ENCODE results near the gene CEP164.

Gene CEP164

DNA sequence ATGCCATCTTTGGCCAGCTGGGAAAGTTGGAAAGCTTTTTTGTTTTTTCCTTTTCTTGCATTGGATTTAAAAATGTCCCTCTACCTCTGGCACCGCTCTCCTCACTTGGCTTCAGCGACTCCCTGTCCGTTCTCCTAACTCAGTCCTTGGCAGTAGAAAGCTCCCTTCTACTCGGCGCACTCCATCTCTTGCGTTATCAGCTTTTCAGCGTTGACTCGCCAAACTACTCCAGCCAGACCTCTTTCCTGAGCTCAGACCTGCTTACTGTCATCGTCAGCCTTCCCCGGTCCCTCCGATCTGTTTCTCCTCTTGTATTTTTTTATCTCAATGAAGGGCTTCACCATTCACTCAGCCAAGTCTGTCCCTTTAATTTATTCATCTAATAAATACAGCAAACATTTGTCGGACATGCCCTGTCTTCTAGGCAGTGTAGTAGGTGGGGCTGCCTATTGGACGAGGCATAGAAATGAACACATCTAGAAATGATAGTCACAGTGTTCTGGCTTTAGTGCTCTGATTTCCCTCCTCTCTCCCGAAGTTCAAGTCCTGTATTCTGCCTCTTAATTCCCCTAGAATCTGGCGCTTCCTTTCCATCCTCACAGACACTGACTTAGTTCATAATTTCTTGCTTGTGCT is 839 bp downstream of the CEP164 start:
- peak overlapping the region; percentile 68 to 83 for H3K18ac ChIP-seq (ENCODE audit: low read depth in 1 of 2, low read length in 2 of 2)
- 13% methylated on average over 15 of the region's 15 CpGs for WGBS
- peak overlapping the region; percentile 96 for H3K9ac ChIP-seq (ENCODE audit: low read length)
- peak overlapping the region; percentile 80 for H2AFZ ChIP-seq (ENCODE audit: low read depth, low read length)
- peak; percentile 75 for DNase-seq
- peaks cover 4% of the 10 kb centered on the region for H3K4me1 ChIP-seq (ENCODE audit: control insufficient read depth, insufficient read depth, low read depth, low read length)
- no peak overlapping the region for H4K8ac ChIP-seq (ENCODE audit: low read length)
- H2BK120ac ChIP-seq (ENCODE audit: low read depth, low read length), result no peak overlapping the region
- H4K91ac ChIP-seq (ENCODE audit: low read length), result no peak overlapping the region
- no peak overlapping the region for H2AK5ac ChIP-seq (ENCODE audit: low read length, severe bottlenecking)
- H3K36me3 ChIP-seq (ENCODE audit: control insufficient read depth in 1 of 2, insufficient read depth in 2 of 2, low read depth in 1 of 2, low read length in 2 of 2), result no peaks in the 10 kb centered on the region
- H3K14ac ChIP-seq (ENCODE audit: low read length in 2 of 2), result no peak overlapping the region
- H3K23ac ChIP-seq (ENCODE audit: low read length in 2 of 2), result no peak overlapping the region
- peaks cover 18% of the 10 kb centered on the region for H3K79me1 ChIP-seq (replicated peaks; ENCODE audit: low read length, poor library complexity, severe bottlenecking)
- H2BK15ac ChIP-seq (ENCODE audit: low read depth, poor library complexity, severe bottlenecking), result no peak overlapping the region
- H2BK5ac ChIP-seq (ENCODE audit: low read depth, low read length, poor library complexity, severe bottlenecking), result no peak overlapping the region
- H3K4ac ChIP-seq (ENCODE audit: low read depth in 1 of 2, low read length in 2 of 2), result peak overlapping the region in 1 of 2 experiments; percentile 78
- peak overlapping the region; percentile 85 to 86 for H3K4me3 ChIP-seq (ENCODE audit: insufficient read depth in 1 of 2, low read depth in 1 of 2, low read length in 2 of 2)
- H3K9me3 ChIP-seq (ENCODE audit: control insufficient read depth, low read length), result no peaks in the 10 kb centered on the region
- H3K4me2 ChIP-seq (ENCODE audit: low read length, poor library complexity, severe bottlenecking), result peak overlapping the region; percentile 84
- H3K27me3 ChIP-seq (ENCODE audit: control insufficient read depth in 1 of 2, insufficient read depth in 1 of 2, low read length in 2 of 2), result no peaks in the 10 kb centered on the region
- H3K27ac ChIP-seq (ENCODE audit: low read length, poor library complexity, severe bottlenecking), result peak overlapping the region; percentile 78
- H2BK12ac ChIP-seq (ENCODE audit: low read length in 2 of 2), result no peak overlapping the region

DNA sequence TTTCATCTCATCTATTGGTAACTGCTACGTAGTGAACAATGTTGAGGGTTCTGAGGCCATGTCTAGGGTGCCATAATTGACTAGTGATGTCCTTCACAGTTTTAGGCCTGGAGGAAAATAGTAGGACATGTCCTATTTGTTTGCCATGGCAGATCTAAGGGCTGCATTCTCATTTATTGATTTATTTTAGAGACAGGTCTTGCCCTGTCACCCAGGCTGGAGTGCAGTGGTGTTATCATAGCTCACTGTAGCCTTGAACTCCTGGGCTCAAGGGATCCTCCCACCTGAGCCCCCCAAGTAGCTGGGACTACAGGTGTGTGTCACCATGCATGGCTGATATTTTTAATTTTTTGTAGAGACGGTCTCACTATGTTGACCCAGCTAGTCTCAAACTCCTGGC is 5.2 kb downstream of the CEP164 start:
- H3K4ac ChIP-seq (ENCODE audit: low read depth in 1 of 2, low read length in 2 of 2), result no peak overlapping the region
- H3K27me3 ChIP-seq (ENCODE audit: control insufficient read depth in 1 of 2, insufficient read depth in 1 of 2, low read length in 2 of 2), result no peaks in the 10 kb centered on the region
- no peak overlapping the region for H3K23ac ChIP-seq (ENCODE audit: low read length in 2 of 2)
- peaks cover 22 to 37% of the 10 kb centered on the region in 2 experiments for H3K36me3 ChIP-seq (ENCODE audit: control insufficient read depth in 1 of 2, insufficient read depth in 2 of 2, low read depth in 1 of 2, low read length in 2 of 2)
- H2BK12ac ChIP-seq (ENCODE audit: low read length in 2 of 2), result no peak overlapping the region
- no peak for DNase-seq
- no peak overlapping the region for H3K4me2 ChIP-seq (ENCODE audit: low read length, poor library complexity, severe bottlenecking)
- peaks cover 34% of the 10 kb centered on the region for H3K79me1 ChIP-seq (replicated peaks; ENCODE audit: low read length, poor library complexity, severe bottlenecking)
- H2BK120ac ChIP-seq (ENCODE audit: low read depth, low read length), result no peak overlapping the region
- no peak overlapping the region for H3K18ac ChIP-seq (ENCODE audit: low read depth in 1 of 2, low read length in 2 of 2)
- H4K8ac ChIP-seq (ENCODE audit: low read length), result no peak overlapping the region
- 79% methylated on average over 2 of the region's 2 CpGs for WGBS
- H3K14ac ChIP-seq (ENCODE audit: low read length in 2 of 2), result no peak overlapping the region
- peaks cover 4% of the 10 kb centered on the region for H3K4me1 ChIP-seq (ENCODE audit: control insufficient read depth, insufficient read depth, low read depth, low read length)
- H4K91ac ChIP-seq (ENCODE audit: low read length), result no peak overlapping the region
- no peak overlapping the region for H3K4me3 ChIP-seq (ENCODE audit: insufficient read depth in 1 of 2, low read depth in 1 of 2, low read length in 2 of 2)
- H2BK5ac ChIP-seq (ENCODE audit: low read depth, low read length, poor library complexity, severe bottlenecking), result no peak overlapping the region
- H2BK15ac ChIP-seq (ENCODE audit: low read depth, poor library complexity, severe bottlenecking), result no peak overlapping the region
- H3K27ac ChIP-seq (ENCODE audit: low read length, poor library complexity, severe bottlenecking), result no peak overlapping the region
- no peak overlapping the region for H2AK5ac ChIP-seq (ENCODE audit: low read length, severe bottlenecking)
- no peaks in the 10 kb centered on the region for H3K9me3 ChIP-seq (ENCODE audit: control insufficient read depth, low read length)
- H3K9ac ChIP-seq (ENCODE audit: low read length), result no peak overlapping the region
- no peak overlapping the region for H2AFZ ChIP-seq (ENCODE audit: low read depth, low read length)

GRCh38 chr11:117333917-117334316 is 6.3 kb downstream of the CEP164 start:
- H3K18ac ChIP-seq (ENCODE audit: low read depth in 1 of 2, low read length in 2 of 2), result no peak overlapping the region
- no peak for DNase-seq
- H3K9ac ChIP-seq (ENCODE audit: low read length), result no peak overlapping the region
- 95% methylated on average over 8 of the region's 9 CpGs for WGBS
- H2AFZ ChIP-seq (ENCODE audit: low read depth, low read length), result no peak overlapping the region
- no peak overlapping the region for H3K27ac ChIP-seq (ENCODE audit: low read length, poor library complexity, severe bottlenecking)
- H2BK120ac ChIP-seq (ENCODE audit: low read depth, low read length), result no peak overlapping the region
- peaks cover 26 to 47% of the 10 kb centered on the region in 2 experiments for H3K36me3 ChIP-seq (ENCODE audit: control insufficient read depth in 1 of 2, insufficient read depth in 2 of 2, low read depth in 1 of 2, low read length in 2 of 2)
- no peaks in the 10 kb centered on the region for H3K27me3 ChIP-seq (ENCODE audit: control insufficient read depth in 1 of 2, insufficient read depth in 1 of 2, low read length in 2 of 2)
- no peak overlapping the region for H2AK5ac ChIP-seq (ENCODE audit: low read length, severe bottlenecking)
- H3K4me1 ChIP-seq (ENCODE audit: control insufficient read depth, insufficient read depth, low read depth, low read length), result peaks cover 4% of the 10 kb centered on the region
- H3K4ac ChIP-seq (ENCODE audit: low read depth in 1 of 2, low read length in 2 of 2), result no peak overlapping the region
- H2BK15ac ChIP-seq (ENCODE audit: low read depth, poor library complexity, severe bottlenecking), result no peak overlapping the region
- H2BK5ac ChIP-seq (ENCODE audit: low read depth, low read length, poor library complexity, severe bottlenecking), result no peak overlapping the region
- peaks cover 38% of the 10 kb centered on the region for H3K79me1 ChIP-seq (replicated peaks; ENCODE audit: low read length, poor library complexity, severe bottlenecking)
- no peak overlapping the region for H3K23ac ChIP-seq (ENCODE audit: low read length in 2 of 2)
- no peak overlapping the region for H4K8ac ChIP-seq (ENCODE audit: low read length)
- no peaks in the 10 kb centered on the region for H3K9me3 ChIP-seq (ENCODE audit: control insufficient read depth, low read length)
- H2BK12ac ChIP-seq (ENCODE audit: low read length in 2 of 2), result no peak overlapping the region
- H3K14ac ChIP-seq (ENCODE audit: low read length in 2 of 2), result no peak overlapping the region
- H3K4me3 ChIP-seq (ENCODE audit: insufficient read depth in 1 of 2, low read depth in 1 of 2, low read length in 2 of 2), result no peak overlapping the region
- H3K4me2 ChIP-seq (ENCODE audit: low read length, poor library complexity, severe bottlenecking), result no peak overlapping the region
- H4K91ac ChIP-seq (ENCODE audit: low read length), result no peak overlapping the region

DNA sequence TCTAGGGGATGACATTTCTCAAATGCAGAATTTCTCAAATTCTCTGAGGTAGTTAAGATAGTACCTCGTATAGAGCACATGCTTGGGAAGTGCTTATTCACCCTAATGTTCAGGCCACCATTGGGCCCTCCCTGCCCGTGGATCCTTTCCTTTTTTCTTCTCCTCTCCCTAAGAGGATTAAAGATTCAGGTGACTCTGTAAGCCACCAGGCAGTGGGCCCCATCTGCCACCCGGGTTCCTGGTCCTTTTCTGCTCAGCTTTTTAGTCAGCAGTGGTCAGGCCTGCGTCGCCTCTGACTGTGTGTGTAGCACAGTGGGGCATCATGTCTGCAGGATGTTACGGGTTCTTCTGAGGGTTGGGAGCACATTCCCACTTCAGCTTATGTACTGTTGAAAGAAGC is 7.2 kb downstream of the CEP164 start:
- no peak overlapping the region for H2BK120ac ChIP-seq (ENCODE audit: low read depth, low read length)
- H3K18ac ChIP-seq (ENCODE audit: low read depth in 1 of 2, low read length in 2 of 2), result no peak overlapping the region
- H3K14ac ChIP-seq (ENCODE audit: low read length in 2 of 2), result no peak overlapping the region
- peaks cover 37% of the 10 kb centered on the region for H3K79me1 ChIP-seq (replicated peaks; ENCODE audit: low read length, poor library complexity, severe bottlenecking)
- H3K9ac ChIP-seq (ENCODE audit: low read length), result no peak overlapping the region
- no peaks in the 10 kb centered on the region for H3K4me1 ChIP-seq (ENCODE audit: control insufficient read depth, insufficient read depth, low read depth, low read length)
- WGBS, result 95% methylated on average over 6 of the region's 6 CpGs
- H3K36me3 ChIP-seq (ENCODE audit: control insufficient read depth in 1 of 2, insufficient read depth in 2 of 2, low read depth in 1 of 2, low read length in 2 of 2), result peaks cover 31 to 57% of the 10 kb centered on the region in 2 experiments
- H4K91ac ChIP-seq (ENCODE audit: low read length), result no peak overlapping the region
- H3K4ac ChIP-seq (ENCODE audit: low read depth in 1 of 2, low read length in 2 of 2), result no peak overlapping the region
- no peak overlapping the region for H2BK5ac ChIP-seq (ENCODE audit: low read depth, low read length, poor library complexity, severe bottlenecking)
- no peak overlapping the region for H4K8ac ChIP-seq (ENCODE audit: low read length)
- H3K27me3 ChIP-seq (ENCODE audit: control insufficient read depth in 1 of 2, insufficient read depth in 1 of 2, low read length in 2 of 2), result no peaks in the 10 kb centered on the region
- H3K9me3 ChIP-seq (ENCODE audit: control insufficient read depth, low read length), result no peaks in the 10 kb centered on the region
- H2AK5ac ChIP-seq (ENCODE audit: low read length, severe bottlenecking), result no peak overlapping the region
- no peak for DNase-seq
- H3K27ac ChIP-seq (ENCODE audit: low read length, poor library complexity, severe bottlenecking), result no peak overlapping the region
- H3K4me3 ChIP-seq (ENCODE audit: insufficient read depth in 1 of 2, low read depth in 1 of 2, low read length in 2 of 2), result no peak overlapping the region
- H2BK12ac ChIP-seq (ENCODE audit: low read length in 2 of 2), result no peak overlapping the region
- no peak overlapping the region for H2BK15ac ChIP-seq (ENCODE audit: low read depth, poor library complexity, severe bottlenecking)
- H2AFZ ChIP-seq (ENCODE audit: low read depth, low read length), result no peak overlapping the region
- no peak overlapping the region for H3K23ac ChIP-seq (ENCODE audit: low read length in 2 of 2)
- H3K4me2 ChIP-seq (ENCODE audit: low read length, poor library complexity, severe bottlenecking), result no peak overlapping the region

Measured in mesenchymal stem cell (in vitro differentiated cells and primary cell).